Liver (tissue), 3 donors: ENCODE results near the gene ADORA2A.

Experiments
- GABPA ChIP-seq, 2 donors: IDR thresholded peaks in 1 of 2; conservative IDR thresholded peaks in 1 of 2; 2 replicates each; pipeline ENCODE4 v1.6.1; 2016; ENCODE audit warnings: antibody characterized with exemption in 2 of 2, mild to moderate bottlenecking in 1 of 2, moderate library complexity in 1 of 2
- RAD21 ChIP-seq, 2 donors: IDR thresholded peaks; 2 replicates each; pipeline ENCODE4 v1.6.1; 2016; ENCODE audit warnings: antibody characterized with exemption in 2 of 2, mild to moderate bottlenecking in 2 of 2
- RXRA ChIP-seq, 2 donors: IDR thresholded peaks; 2 replicates each; pipeline ENCODE4 v1.6.1; 2017 to 2018; ENCODE audit warnings: antibody characterized with exemption in 2 of 2, mild to moderate bottlenecking in 1 of 2
- SP1 ChIP-seq: IDR thresholded peaks from 2 replicates; pipeline ENCODE4 v1.6.1; 2018; ENCODE audit warnings: antibody characterized with exemption, mild to moderate bottlenecking
- TAF1 ChIP-seq: conservative IDR thresholded peaks from 2 replicates; pipeline ENCODE4 v1.6.1; 2016; ENCODE audit warnings: antibody characterized with exemption, mild to moderate bottlenecking
- YY1 ChIP-seq: IDR thresholded peaks from 2 replicates; pipeline ENCODE4 v1.6.1; 2016; ENCODE audit warnings: antibody characterized with exemption, mild to moderate bottlenecking
- TF ChIP-seq, protein P1 (sequence below): IDR thresholded peaks from 2 replicates; pipeline ENCODE4 v1.6.1; 2016; ENCODE audit warnings: antibody characterized with exemption
- TF ChIP-seq, protein P2 (sequence below): IDR thresholded peaks from 2 replicates; pipeline ENCODE4 v1.6.1; 2016; ENCODE audit warnings: antibody characterized with exemption, mild to moderate bottlenecking
- TF ChIP-seq, protein P3 (sequence below): fragments of 150-350 bp; IDR thresholded peaks from 2 replicates; pipeline ENCODE4 v1.5.1; 2017; ENCODE audit warnings: improper control_type of control experiment, low read depth, low read length; ENCODE audit not compliant: missing input control
- TF ChIP-seq, protein P4 (sequence below): IDR thresholded peaks from 2 replicates; pipeline ENCODE4 v1.6.1; 2016; ENCODE audit warnings: antibody characterized with exemption
- donor health status: healthy.
- donor health status: healthy.

DNA sequence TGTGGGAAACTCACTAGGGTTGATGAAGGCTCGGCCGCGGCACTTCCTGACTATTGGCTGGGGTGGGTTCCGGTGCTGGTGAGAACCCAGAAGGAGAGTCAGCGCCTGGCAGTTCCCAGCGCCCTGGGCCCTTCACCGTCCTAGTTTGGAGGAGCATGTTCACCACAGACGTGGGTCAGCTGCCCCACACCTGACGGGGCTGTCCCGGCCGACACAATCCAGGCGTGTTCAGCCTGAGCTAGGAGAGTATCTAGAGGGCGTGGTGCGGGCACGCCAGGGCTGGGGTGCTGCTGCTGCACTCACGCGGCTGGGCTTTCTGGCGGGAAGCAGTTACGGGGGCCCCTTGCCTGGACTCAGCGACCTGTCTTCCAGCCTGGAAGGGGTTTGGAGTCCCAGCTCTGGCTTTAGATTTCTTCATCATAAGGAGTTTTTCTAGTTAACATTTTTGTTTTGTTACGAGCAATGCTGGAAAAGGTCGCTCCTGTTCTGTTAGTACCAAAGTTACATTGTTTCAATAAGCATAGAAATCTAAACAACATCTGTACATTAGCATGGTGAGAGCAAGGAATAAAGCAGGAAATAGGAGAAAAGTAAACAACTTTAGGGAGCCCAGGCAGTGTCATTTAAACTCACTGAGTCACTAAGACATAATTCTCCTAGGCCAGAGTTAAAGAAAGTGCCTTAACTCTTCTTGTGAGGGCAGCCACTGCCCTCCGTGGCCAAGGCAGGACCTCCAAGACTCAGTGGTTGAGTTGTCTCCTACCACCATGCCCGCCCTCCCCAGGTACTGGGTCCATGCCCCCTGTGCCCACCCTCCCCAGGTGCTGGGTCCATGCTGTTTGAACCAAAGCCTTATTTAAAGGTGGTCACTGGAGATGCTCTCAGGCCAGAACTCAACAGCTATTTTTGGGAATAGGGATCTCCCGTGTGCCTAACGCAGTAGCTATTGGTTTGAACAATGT, 12.1 kb upstream of the ADORA2A start:
- TF ChIP-seq YY1 (no peak), RXRA (IDR thresholded peaks at IDR 0.05) (no peak), GABPA (IDR thresholded peaks at IDR 0.05 in 1 of 2, conservative IDR thresholded peaks at IDR 0.05 in 1 of 2) (no peak), SP1 (no peak), RAD21 (IDR thresholded peaks at IDR 0.05) (no peak), TAF1 (no peak)
- TF ChIP-seq, protein P1, sequence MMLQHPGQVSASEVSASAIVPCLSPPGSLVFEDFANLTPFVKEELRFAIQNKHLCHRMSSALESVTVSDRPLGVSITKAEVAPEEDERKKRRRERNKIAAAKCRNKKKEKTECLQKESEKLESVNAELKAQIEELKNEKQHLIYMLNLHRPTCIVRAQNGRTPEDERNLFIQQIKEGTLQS, result no peak
- TF ChIP-seq, protein P2, sequence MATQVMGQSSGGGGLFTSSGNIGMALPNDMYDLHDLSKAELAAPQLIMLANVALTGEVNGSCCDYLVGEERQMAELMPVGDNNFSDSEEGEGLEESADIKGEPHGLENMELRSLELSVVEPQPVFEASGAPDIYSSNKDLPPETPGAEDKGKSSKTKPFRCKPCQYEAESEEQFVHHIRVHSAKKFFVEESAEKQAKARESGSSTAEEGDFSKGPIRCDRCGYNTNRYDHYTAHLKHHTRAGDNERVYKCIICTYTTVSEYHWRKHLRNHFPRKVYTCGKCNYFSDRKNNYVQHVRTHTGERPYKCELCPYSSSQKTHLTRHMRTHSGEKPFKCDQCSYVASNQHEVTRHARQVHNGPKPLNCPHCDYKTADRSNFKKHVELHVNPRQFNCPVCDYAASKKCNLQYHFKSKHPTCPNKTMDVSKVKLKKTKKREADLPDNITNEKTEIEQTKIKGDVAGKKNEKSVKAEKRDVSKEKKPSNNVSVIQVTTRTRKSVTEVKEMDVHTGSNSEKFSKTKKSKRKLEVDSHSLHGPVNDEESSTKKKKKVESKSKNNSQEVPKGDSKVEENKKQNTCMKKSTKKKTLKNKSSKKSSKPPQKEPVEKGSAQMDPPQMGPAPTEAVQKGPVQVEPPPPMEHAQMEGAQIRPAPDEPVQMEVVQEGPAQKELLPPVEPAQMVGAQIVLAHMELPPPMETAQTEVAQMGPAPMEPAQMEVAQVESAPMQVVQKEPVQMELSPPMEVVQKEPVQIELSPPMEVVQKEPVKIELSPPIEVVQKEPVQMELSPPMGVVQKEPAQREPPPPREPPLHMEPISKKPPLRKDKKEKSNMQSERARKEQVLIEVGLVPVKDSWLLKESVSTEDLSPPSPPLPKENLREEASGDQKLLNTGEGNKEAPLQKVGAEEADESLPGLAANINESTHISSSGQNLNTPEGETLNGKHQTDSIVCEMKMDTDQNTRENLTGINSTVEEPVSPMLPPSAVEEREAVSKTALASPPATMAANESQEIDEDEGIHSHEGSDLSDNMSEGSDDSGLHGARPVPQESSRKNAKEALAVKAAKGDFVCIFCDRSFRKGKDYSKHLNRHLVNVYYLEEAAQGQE, result no peak
- TF ChIP-seq, protein P3, sequence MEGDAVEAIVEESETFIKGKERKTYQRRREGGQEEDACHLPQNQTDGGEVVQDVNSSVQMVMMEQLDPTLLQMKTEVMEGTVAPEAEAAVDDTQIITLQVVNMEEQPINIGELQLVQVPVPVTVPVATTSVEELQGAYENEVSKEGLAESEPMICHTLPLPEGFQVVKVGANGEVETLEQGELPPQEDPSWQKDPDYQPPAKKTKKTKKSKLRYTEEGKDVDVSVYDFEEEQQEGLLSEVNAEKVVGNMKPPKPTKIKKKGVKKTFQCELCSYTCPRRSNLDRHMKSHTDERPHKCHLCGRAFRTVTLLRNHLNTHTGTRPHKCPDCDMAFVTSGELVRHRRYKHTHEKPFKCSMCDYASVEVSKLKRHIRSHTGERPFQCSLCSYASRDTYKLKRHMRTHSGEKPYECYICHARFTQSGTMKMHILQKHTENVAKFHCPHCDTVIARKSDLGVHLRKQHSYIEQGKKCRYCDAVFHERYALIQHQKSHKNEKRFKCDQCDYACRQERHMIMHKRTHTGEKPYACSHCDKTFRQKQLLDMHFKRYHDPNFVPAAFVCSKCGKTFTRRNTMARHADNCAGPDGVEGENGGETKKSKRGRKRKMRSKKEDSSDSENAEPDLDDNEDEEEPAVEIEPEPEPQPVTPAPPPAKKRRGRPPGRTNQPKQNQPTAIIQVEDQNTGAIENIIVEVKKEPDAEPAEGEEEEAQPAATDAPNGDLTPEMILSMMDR, result no peak
- TF ChIP-seq, protein P4, sequence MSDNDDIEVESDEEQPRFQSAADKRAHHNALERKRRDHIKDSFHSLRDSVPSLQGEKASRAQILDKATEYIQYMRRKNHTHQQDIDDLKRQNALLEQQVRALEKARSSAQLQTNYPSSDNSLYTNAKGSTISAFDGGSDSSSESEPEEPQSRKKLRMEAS, result no peak
